ENCODE results near the gene VWA8.
"Not testable (repeated sequence)": the region's sequence is repeated elsewhere in the genome, so short reads cannot be mapped to it uniquely, and the experiment has no call there.

VWA8 gene

DNA sequence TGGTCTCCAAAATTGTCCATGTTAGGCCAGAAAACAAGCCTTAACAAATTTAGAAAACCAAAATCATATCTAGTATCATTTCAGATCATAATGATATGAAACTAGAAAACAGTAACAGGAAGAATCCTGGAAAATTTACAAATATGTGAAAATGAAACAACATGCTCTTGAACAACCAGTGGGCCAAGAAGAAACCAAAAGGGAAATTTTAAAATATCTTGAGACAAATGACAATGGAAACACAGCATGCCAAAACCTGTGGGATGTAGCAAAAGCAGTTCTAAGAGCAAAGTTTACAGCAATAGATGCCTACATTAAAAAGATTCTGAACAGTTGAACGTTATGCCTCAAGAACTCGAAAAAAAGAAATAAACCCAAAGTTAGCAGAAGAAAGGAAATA lies 32.6 kb downstream of the VWA8 start:
- Histone ChIP-seq H3K36me3 (ENCODE audit: low read depth) (peaks cover 7% of the 10 kb centered on the region), H3K4me3 (ENCODE audit: severe bottlenecking) (no peak overlapping the region), H3K27me3 (ENCODE audit: insufficient read depth, poor library complexity, severe bottlenecking) (no peaks in the 10 kb centered on the region), H3K4me1 (ENCODE audit: insufficient read depth, poor library complexity, severe bottlenecking) (no peaks in the 10 kb centered on the region), H3K27ac (ENCODE audit: poor library complexity, severe bottlenecking) (no peak overlapping the region), H3K9me3 (ENCODE audit: severe bottlenecking) (peaks cover 8% of the 10 kb centered on the region)
- no peak for DNase-seq (ENCODE audit: low spot score)
- ATAC-seq (ENCODE audit: low read depth) = no peak
- TF ChIP-seq, protein P1, sequence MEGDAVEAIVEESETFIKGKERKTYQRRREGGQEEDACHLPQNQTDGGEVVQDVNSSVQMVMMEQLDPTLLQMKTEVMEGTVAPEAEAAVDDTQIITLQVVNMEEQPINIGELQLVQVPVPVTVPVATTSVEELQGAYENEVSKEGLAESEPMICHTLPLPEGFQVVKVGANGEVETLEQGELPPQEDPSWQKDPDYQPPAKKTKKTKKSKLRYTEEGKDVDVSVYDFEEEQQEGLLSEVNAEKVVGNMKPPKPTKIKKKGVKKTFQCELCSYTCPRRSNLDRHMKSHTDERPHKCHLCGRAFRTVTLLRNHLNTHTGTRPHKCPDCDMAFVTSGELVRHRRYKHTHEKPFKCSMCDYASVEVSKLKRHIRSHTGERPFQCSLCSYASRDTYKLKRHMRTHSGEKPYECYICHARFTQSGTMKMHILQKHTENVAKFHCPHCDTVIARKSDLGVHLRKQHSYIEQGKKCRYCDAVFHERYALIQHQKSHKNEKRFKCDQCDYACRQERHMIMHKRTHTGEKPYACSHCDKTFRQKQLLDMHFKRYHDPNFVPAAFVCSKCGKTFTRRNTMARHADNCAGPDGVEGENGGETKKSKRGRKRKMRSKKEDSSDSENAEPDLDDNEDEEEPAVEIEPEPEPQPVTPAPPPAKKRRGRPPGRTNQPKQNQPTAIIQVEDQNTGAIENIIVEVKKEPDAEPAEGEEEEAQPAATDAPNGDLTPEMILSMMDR (IDR thresholded peaks at IDR 0.05; ENCODE audit: poor library complexity, severe bottlenecking) = no peak

DNA sequence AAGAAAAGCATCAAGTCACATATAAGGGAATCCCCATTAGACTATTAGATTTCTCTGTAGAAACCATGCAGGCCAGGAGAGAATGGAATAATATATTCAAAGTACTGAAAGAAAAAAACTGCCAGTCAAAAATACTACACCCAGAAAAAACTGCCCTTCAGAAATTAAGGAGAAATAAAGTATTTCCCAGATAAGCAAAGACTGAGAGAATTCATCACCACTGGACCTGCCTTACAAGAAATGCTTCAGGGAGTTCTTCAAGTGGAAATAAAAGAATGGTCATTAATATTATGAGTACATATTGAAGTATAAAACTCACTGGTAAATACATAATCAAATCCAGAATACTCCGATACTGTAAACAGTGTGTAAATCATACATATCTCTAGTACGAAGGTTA lies 35.9 kb downstream of the VWA8 start:
- no peaks in the 10 kb centered on the region for H3K27me3 ChIP-seq (ENCODE audit: insufficient read depth, poor library complexity, severe bottlenecking)
- no peak for ATAC-seq (ENCODE audit: low read depth)

DNA sequence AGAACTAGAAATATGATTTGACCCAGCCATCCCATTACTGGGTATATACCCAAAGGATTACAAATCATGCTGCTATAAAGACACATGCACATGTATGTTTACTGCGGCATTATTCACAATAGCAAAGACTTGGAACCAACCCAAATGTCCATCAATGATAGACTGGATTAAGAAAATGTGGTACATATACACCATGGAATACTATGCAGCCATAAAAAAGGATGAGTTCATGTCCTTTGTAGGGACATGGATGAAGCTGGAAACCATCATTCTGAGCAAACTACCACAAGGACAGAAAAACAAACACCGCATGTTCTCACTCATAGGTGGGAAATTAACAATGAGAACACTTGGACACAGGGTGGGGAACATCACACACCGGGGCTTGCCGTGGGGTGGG lies 38.0 kb downstream of the VWA8 start:
- not testable (repeated sequence) for H3K36me3 ChIP-seq (ENCODE audit: low read depth); H3K27me3 ChIP-seq (ENCODE audit: insufficient read depth, poor library complexity, severe bottlenecking); H3K9me3 ChIP-seq (ENCODE audit: severe bottlenecking); H3K4me3 ChIP-seq (ENCODE audit: severe bottlenecking); DNase-seq (ENCODE audit: low spot score); ATAC-seq (ENCODE audit: low read depth); H3K27ac ChIP-seq (ENCODE audit: poor library complexity, severe bottlenecking); H3K4me1 ChIP-seq (ENCODE audit: insufficient read depth, poor library complexity, severe bottlenecking)

More for the DNA sequence above, 35.9 kb downstream of the VWA8 start:
- no peak for DNase-seq (ENCODE audit: low spot score)
- H3K9me3 ChIP-seq (ENCODE audit: severe bottlenecking) = peaks cover 8% of the 10 kb centered on the region
- no peak overlapping the region for H3K27ac ChIP-seq (ENCODE audit: poor library complexity, severe bottlenecking)
- H3K36me3 ChIP-seq (ENCODE audit: low read depth) = peaks cover 7% of the 10 kb centered on the region
- H3K4me1 ChIP-seq (ENCODE audit: insufficient read depth, poor library complexity, severe bottlenecking) = no peaks in the 10 kb centered on the region
- no peak overlapping the region for H3K4me3 ChIP-seq (ENCODE audit: severe bottlenecking)
- TF ChIP-seq, protein P1 (IDR thresholded peaks at IDR 0.05; ENCODE audit: poor library complexity, severe bottlenecking) = no peak

DNA sequence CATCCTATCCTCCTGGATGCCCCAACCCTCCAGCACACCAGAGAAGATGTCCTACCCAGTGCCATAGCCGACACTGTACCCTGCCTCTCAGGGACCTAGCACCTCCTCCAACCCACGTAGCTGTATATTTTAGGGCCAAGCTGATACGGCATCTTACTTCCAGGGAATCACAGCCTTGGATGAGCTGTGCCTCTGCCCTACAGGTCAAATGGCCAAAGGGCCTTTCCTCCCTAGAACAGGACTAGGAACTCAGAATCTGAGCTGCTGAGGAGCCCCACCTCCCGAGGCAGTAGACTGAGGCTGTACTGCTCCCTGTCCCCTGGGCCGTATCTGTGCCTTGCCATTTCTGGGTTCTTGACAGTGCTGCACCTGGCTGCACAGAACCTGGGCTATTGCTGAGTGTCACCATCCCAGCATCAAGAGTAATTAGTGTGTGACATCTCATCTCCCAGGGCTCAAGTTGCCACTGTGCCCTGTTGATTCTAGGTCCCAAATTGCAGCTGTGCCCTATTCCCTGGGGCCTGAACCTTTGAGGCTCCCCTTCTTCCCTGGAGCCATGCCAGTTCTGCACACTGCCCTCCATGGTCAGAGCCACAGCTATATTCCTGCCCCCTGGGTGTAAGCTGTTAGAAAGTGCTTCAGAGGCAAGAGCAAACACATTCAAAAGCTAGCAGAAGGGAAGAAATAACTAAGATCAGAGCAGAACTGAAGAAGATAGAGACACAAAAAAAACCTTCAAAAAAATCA lies 41.0 kb downstream of the VWA8 start:
- peaks cover 27% of the 10 kb centered on the region for H3K4me1 ChIP-seq (ENCODE audit: insufficient read depth, poor library complexity, severe bottlenecking)
- TF ChIP-seq, protein P1 (IDR thresholded peaks at IDR 0.05; ENCODE audit: poor library complexity, severe bottlenecking) = no peak
- no peaks in the 10 kb centered on the region for H3K27me3 ChIP-seq (ENCODE audit: insufficient read depth, poor library complexity, severe bottlenecking)
- H3K4me3 ChIP-seq (ENCODE audit: severe bottlenecking) = no peak overlapping the region
- DNase-seq (ENCODE audit: low spot score) = no peak
- H3K9me3 ChIP-seq (ENCODE audit: severe bottlenecking) = peaks cover 6% of the 10 kb centered on the region
- no peak overlapping the region for H3K27ac ChIP-seq (ENCODE audit: poor library complexity, severe bottlenecking)
- peaks cover 2% of the 10 kb centered on the region for H3K36me3 ChIP-seq (ENCODE audit: low read depth)
- ATAC-seq (ENCODE audit: low read depth) = no peak

DNA sequence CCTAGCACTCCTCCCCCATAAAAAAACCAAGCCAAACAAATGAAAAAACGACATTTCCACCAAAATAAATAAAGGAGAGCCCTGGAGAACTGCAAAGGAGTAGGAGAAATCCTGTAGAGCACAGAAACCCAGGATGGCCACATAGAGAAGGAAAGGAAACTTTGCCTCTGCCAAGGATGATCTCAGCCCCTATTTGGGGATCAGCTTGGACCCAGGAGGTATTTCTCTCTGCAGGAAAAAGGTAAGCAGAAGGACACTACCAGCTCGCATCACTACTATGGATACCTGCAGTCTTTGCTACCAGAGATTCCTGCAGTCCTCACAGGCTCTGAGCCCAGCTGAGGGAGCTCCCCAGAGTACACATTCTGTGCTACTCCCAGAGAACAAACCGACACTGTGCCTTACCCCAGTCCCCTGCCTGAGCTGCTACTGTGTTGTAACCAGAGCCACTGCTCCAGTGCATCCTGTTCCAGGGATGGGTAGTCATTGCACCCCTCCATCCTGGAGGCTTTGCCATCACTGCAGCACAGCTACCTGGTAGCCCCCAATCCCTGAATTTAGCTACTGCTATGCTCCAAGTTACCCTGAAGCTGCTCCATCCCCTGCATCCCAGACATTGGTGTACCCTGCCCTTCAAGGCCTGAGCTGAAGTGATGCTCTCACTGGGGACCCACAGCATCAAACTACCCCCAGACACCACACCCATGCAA lies 41.7 kb downstream of the VWA8 start:
- Histone ChIP-seq H3K4me1 (ENCODE audit: insufficient read depth, poor library complexity, severe bottlenecking) (peaks cover 29% of the 10 kb centered on the region), H3K27me3 (ENCODE audit: insufficient read depth, poor library complexity, severe bottlenecking) (no peaks in the 10 kb centered on the region), H3K36me3 (ENCODE audit: low read depth) (no peaks in the 10 kb centered on the region), H3K9me3 (ENCODE audit: severe bottlenecking) (peaks cover 1% of the 10 kb centered on the region), H3K27ac (ENCODE audit: poor library complexity, severe bottlenecking) (no peak overlapping the region), H3K4me3 (ENCODE audit: severe bottlenecking) (no peak overlapping the region)
- ATAC-seq (ENCODE audit: low read depth) = no peak
- DNase-seq (ENCODE audit: low spot score) = no peak
- TF ChIP-seq, protein P1 (IDR thresholded peaks at IDR 0.05; ENCODE audit: poor library complexity, severe bottlenecking) = no peak
